ENCODE data around the gene PTPRE. TPM values are rescaled to one million over a fixed set of nuclear protein-coding genes. Genes with fewer than 3 reads are reported as not detected.

Gene PTPRE
- total and polyA plus RNA-seq, 10 of the 15 experiments (the other 5 are each of a cell fraction or from before 2014, with no cell fraction given): 2.9 to 7.6 (median 5.8) TPM

- 6% methylated on average over 13 of the region's 13 CpGs for WGBS (ENCODE audit: insufficient coverage, insufficient replicate concordance, low lambda C conversion rate, missing lambda C conversion rate)
- H3K27ac ChIP-seq (ENCODE audit: control insufficient read depth, insufficient read depth): no peak overlapping the region
- ChIA-PET RAD21 (ENCODE audit: unreplicated experiment) (no interaction called here), SMC1A (ENCODE audit: uncharacterized antibody, unreplicated experiment) (no interaction called here), POLR2A (no interaction called here), CTCF (interaction anchor here (1.5 kb wide), 1 partner anchor 51 kb away, joined by 3 read pairs; no protein-coding TSS in a partner anchor)
- no peaks in the 10 kb centered on the region for H3K4me1 ChIP-seq (ENCODE audit: control insufficient read depth, insufficient read depth, low read length)
- no peak overlapping the region for H2AFZ ChIP-seq (ENCODE audit: control insufficient read depth, low read depth, low read length)
- H4K20me1 ChIP-seq (ENCODE audit: control insufficient read depth, insufficient read depth): no peaks in the 10 kb centered on the region
- H3K9me3 ChIP-seq (replicated peaks; ENCODE audit: control insufficient read depth, insufficient read depth, low read length): no peaks in the 10 kb centered on the region
- TF ChIP-seq SREBF2 (IDR thresholded peaks at IDR 0.05; ENCODE audit: low read length) (no peak), HSF1 (IDR thresholded peaks at IDR 0.05; ENCODE audit: low read depth, low read length) (no peak), NFYA (IDR thresholded peaks at IDR 0.05; ENCODE audit: borderline replicate concordance, low read depth, low read length) (no peak), MTA3 (IDR thresholded peaks at IDR 0.05; ENCODE audit: borderline replicate concordance, low read length) (no peak), JUNB (IDR thresholded peaks at IDR 0.05) (no peak), JUND (IDR thresholded peaks at IDR 0.05; ENCODE audit: low read depth, low read length) (no peak), NR2F1 (conservative IDR thresholded peaks at IDR 0.05) (no peak), IKZF1 (conservative IDR thresholded peaks at IDR 0.05) (no peak), SUZ12 (IDR thresholded peaks at IDR 0.05; ENCODE audit: unreplicated experiment) (no peak), SMC3 (IDR thresholded peaks at IDR 0.05; ENCODE audit: borderline replicate concordance, low read length) (no peak), IRF4 (IDR thresholded peaks at IDR 0.05; ENCODE audit: low read depth, low read length) (no peak), RUNX3 (IDR thresholded peaks at IDR 0.05; ENCODE audit: low read length) (no peak), MLLT1 (IDR thresholded peaks at IDR 0.05) (no peak), CHD4 (IDR thresholded peaks at IDR 0.05) (no peak), SPI1 (IDR thresholded peaks at IDR 0.05; ENCODE audit: borderline replicate concordance, insufficient read depth, low read depth, low read length) (no peak), ETV6 (conservative IDR thresholded peaks at IDR 0.05 in 1 of 2, IDR thresholded peaks at IDR 0.05 in 1 of 2; ENCODE audit: borderline replicate concordance in 1 of 2, low read depth in 1 of 2) (no peak), DPF2 (IDR thresholded peaks at IDR 0.05) (no peak)
- FAIRE-seq: no peak
- H3K9ac ChIP-seq (ENCODE audit: control insufficient read depth, insufficient read depth, low read length): no peak overlapping the region
- in situ Hi-C loops (cut with MboI) (loop anchor here (10.0 kb wide), 1 partner anchor 303 kb away; no protein-coding TSS in a partner anchor), intact Hi-C loops (cut with micrococcal nuclease; ENCODE audit: unreplicated experiment) (no loop called here)
- peak; percentile 19 for ATAC-seq
- peaks cover 2 to 3% of the 10 kb centered on the region in 2 experiments; a peak in 2 of 4 replicates for H3K27me3 ChIP-seq (replicated peaks in 1 of 2; ENCODE audit: control insufficient read depth in 2 of 2, insufficient read depth in 2 of 2, low read length in 1 of 2)
- H3K4me2 ChIP-seq (ENCODE audit: control insufficient read depth, insufficient read depth): no peak overlapping the region
- no peak overlapping the region for H3K4me3 ChIP-seq
- H3K79me2 ChIP-seq (ENCODE audit: control insufficient read depth, insufficient read depth, low read length): no peaks in the 10 kb centered on the region
- H3K36me3 ChIP-seq (ENCODE audit: control insufficient read depth in 2 of 2, insufficient read depth in 2 of 2, low read length in 1 of 2): no peaks in the 10 kb centered on the region
- no peak for DNase-seq (ENCODE audit: low read depth, low spot score)
- no TSS peak for BruUV-seq (replicated peaks)
Observed at GRCh38 chr10:128018236-128018635, 111.3 kb downstream of the PTPRE start.
